HepG2 (cell line): ENCODE results near the gene ELAC1.

Source experiments
- EP300 ChIP-seq, 3 experiments: sonication (generic) in 1 of 3; formaldehyde crosslinking in 1 of 3; IDR thresholded peaks; 2 replicates each; pipeline versions ENCODE4 v1.5.1 to v1.6.1; 2011 to 2020; ENCODE audit warnings: low read depth in 2 of 3, low read length in 2 of 3, borderline replicate concordance in 1 of 3, improper control_type of control experiment in 1 of 3, mild to moderate bottlenecking in 1 of 3, missing genetic modification reagents in 1 of 3, moderate library complexity in 1 of 3
- EZH2 ChIP-seq: conservative IDR thresholded peaks from 2 replicates; pipeline ENCODE4 v1.6.1; 2012; ENCODE audit warnings: mild to moderate bottlenecking, low read depth, low read length, moderate library complexity
- SMC3 ChIP-seq: IDR thresholded peaks from 2 replicates; pipeline ENCODE4 v1.6.1; 2011; ENCODE audit warnings: low read length, improper control_type of control experiment
- ZNF614 ChIP-seq: IDR thresholded peaks from 2 replicates; pipeline ENCODE4 v1.6.1; 2018; ENCODE audit warnings: missing biosample characterization, missing genetic modification reagents, inconsistent platforms, borderline replicate concordance
- ZNF782 ChIP-seq: sonication (generic); formaldehyde crosslinking; IDR thresholded peaks from 2 replicates; pipeline ENCODE4 v1.4.0; 2020; ENCODE audit warnings: missing genetic modification reagents, mild to moderate bottlenecking, borderline replicate concordance
- TF ChIP-seq, protein P1 (sequence below): sonication (generic); formaldehyde crosslinking; IDR thresholded peaks from 2 replicates; pipeline ENCODE4 v1.5.1; 2020; ENCODE audit warnings: mild to moderate bottlenecking, missing genetic modification reagents, moderate library complexity
- TF ChIP-seq, protein P2 (sequence below): sonication (generic); formaldehyde crosslinking; IDR thresholded peaks from 2 replicates; pipeline ENCODE4 v1.5.0; 2020; ENCODE audit warnings: mild to moderate bottlenecking, missing genetic modification reagents, moderate library complexity

DNA sequence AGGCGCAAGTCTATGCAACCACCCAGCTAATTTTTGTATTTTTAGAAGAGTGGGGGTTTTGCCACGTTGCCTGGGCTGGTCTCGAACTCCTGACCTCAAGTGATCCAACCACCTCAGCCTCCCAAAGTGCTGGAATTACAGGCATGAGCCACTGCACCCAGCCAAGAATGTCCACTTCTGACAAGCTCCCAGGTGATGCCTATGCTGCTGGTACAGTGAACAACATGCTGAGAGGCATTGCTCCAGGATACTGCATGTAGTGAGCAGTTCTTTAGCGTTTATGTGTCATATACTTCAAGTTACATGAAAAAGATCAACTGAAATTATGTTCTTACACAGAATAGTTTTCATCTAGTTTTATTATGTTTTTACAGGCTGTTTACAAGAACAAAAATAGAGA lies 17.2 kb upstream of the ELAC1 start:
- TF ChIP-seq ZNF782 (CRISPR knock-in tag) (no peak), EP300 (IDR thresholded peaks at IDR 0.05; ENCODE audit: low read depth in 2 of 2, low read length in 2 of 2) (no peak), EP300 (CRISPR knock-in tag; IDR thresholded peaks at IDR 0.05; ENCODE audit: borderline replicate concordance) (no peak), EZH2 (no peak), ZNF614 (no peak), SMC3 (no peak)
- TF ChIP-seq, protein P1, sequence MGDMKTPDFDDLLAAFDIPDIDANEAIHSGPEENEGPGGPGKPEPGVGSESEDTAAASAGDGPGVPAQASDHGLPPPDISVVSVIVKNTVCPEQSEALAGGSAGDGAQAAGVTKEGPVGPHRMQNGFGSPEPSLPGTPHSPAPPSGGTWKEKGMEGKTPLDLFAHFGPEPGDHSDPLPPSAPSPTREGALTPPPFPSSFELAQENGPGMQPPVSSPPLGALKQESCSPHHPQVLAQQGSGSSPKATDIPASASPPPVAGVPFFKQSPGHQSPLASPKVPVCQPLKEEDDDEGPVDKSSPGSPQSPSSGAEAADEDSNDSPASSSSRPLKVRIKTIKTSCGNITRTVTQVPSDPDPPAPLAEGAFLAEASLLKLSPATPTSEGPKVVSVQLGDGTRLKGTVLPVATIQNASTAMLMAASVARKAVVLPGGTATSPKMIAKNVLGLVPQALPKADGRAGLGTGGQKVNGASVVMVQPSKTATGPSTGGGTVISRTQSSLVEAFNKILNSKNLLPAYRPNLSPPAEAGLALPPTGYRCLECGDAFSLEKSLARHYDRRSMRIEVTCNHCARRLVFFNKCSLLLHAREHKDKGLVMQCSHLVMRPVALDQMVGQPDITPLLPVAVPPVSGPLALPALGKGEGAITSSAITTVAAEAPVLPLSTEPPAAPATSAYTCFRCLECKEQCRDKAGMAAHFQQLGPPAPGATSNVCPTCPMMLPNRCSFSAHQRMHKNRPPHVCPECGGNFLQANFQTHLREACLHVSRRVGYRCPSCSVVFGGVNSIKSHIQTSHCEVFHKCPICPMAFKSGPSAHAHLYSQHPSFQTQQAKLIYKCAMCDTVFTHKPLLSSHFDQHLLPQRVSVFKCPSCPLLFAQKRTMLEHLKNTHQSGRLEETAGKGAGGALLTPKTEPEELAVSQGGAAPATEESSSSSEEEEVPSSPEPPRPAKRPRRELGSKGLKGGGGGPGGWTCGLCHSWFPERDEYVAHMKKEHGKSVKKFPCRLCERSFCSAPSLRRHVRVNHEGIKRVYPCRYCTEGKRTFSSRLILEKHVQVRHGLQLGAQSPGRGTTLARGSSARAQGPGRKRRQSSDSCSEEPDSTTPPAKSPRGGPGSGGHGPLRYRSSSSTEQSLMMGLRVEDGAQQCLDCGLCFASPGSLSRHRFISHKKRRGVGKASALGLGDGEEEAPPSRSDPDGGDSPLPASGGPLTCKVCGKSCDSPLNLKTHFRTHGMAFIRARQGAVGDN (CRISPR knock-in tag), result no peak
- TF ChIP-seq, protein P2, sequence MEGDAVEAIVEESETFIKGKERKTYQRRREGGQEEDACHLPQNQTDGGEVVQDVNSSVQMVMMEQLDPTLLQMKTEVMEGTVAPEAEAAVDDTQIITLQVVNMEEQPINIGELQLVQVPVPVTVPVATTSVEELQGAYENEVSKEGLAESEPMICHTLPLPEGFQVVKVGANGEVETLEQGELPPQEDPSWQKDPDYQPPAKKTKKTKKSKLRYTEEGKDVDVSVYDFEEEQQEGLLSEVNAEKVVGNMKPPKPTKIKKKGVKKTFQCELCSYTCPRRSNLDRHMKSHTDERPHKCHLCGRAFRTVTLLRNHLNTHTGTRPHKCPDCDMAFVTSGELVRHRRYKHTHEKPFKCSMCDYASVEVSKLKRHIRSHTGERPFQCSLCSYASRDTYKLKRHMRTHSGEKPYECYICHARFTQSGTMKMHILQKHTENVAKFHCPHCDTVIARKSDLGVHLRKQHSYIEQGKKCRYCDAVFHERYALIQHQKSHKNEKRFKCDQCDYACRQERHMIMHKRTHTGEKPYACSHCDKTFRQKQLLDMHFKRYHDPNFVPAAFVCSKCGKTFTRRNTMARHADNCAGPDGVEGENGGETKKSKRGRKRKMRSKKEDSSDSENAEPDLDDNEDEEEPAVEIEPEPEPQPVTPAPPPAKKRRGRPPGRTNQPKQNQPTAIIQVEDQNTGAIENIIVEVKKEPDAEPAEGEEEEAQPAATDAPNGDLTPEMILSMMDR, result no peak
